Neural crest cell (in vitro differentiated cells): ENCODE measurements around the gene CAT. TPM values are rescaled to one million over a fixed set of nuclear protein-coding genes. Genes with fewer than 3 reads are reported as not detected.

Experiments used
- DNase-seq: peaks from one replicate; pipeline ENCODE4 v3.0.0; 2021; ENCODE audit warnings: low read depth, mixed read lengths, low spot score
- H3K27ac Mint-ChIP-seq: one replicate; pipeline ENCODE4 v1.8.0; 2021; ENCODE audit warnings: mild to moderate bottlenecking, mixed read lengths; ENCODE audit not compliant: unreplicated experiment
- H3K27me3 Mint-ChIP-seq: 2 replicates; pipeline ENCODE4 v1.8.0; 2021; ENCODE audit warnings: low read depth, mild to moderate bottlenecking, mixed read lengths
- H3K36me3 Mint-ChIP-seq: 2 replicates; pipeline ENCODE4 v1.8.0; 2021; ENCODE audit warnings: low read depth, mild to moderate bottlenecking, mixed read lengths
- H3K4me1 Mint-ChIP-seq: 2 replicates; pipeline ENCODE4 v1.8.0; 2021; ENCODE audit warnings: mixed read lengths
- H3K4me3 Mint-ChIP-seq: one replicate; pipeline ENCODE4 v1.8.0; 2021; ENCODE audit warnings: mild to moderate bottlenecking, mixed read lengths
- H3K9me3 Mint-ChIP-seq: 2 replicates; pipeline ENCODE4 v1.8.0; 2021; ENCODE audit warnings: mixed read lengths
- total RNA-seq: library from RNA; stranded (reverse); gene quantifications from 2 replicates; pipeline ENCODE4 v1.2.1, GENCODE V29; 2021
- TF ChIP-seq, protein P1 (sequence below): fragments of 200-600 bp; sonication (generic); conservative IDR thresholded peaks from 2 replicates; pipeline ENCODE4 v1.5.0; 2021; ENCODE audit warnings: antibody characterized with exemption, mild to moderate bottlenecking

CAT gene
- total RNA-seq, 1 donor from 2014 or later, result 30.6 TPM

DNA sequence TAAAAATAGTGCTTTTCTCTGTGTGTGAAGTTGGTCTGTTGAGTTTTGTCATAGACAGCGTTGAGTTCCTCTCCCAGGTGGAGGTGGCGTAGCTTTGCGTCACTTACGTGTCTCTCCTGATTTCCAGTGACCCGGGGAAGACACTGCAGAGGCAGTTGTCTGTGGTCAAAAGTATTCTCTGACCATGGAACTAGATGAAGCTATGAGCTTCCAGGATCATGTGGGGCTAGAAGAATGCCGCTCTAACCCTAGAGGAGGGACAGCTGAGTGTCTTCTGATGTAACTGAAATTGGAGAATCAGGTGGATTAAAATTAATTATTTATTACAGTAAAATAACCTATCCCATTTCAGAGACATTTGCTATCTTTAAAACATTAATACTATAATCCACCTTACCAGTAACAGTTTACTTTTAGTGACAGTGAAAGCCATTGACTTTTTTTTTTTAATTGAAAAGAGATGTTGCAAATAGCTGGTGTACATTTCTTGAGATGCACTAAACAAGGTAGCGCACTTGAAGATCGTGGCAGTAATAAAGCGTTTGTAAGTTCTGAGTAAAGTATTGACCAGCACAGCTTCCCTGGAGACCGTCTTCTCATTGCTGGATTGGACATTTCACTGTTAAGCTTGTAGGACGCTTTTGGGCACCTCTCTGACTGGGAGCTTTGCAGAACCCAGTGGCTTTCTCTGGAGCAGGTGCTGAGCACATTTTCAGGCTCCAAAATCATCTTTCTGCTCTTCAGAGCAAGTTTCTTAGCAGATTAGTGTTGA lies 9.7 kb downstream of the CAT start:
- peaks cover 11% of the 10 kb centered on the region for H3K36me3 Mint-ChIP-seq
- no peak overlapping the region for H3K27ac Mint-ChIP-seq
- TF ChIP-seq, protein P1, sequence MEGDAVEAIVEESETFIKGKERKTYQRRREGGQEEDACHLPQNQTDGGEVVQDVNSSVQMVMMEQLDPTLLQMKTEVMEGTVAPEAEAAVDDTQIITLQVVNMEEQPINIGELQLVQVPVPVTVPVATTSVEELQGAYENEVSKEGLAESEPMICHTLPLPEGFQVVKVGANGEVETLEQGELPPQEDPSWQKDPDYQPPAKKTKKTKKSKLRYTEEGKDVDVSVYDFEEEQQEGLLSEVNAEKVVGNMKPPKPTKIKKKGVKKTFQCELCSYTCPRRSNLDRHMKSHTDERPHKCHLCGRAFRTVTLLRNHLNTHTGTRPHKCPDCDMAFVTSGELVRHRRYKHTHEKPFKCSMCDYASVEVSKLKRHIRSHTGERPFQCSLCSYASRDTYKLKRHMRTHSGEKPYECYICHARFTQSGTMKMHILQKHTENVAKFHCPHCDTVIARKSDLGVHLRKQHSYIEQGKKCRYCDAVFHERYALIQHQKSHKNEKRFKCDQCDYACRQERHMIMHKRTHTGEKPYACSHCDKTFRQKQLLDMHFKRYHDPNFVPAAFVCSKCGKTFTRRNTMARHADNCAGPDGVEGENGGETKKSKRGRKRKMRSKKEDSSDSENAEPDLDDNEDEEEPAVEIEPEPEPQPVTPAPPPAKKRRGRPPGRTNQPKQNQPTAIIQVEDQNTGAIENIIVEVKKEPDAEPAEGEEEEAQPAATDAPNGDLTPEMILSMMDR, result no peak
- H3K4me3 Mint-ChIP-seq, result no peak overlapping the region
- DNase-seq, result no peak
- no peaks in the 10 kb centered on the region for H3K9me3 Mint-ChIP-seq
- peaks cover 5% of the 10 kb centered on the region for H3K4me1 Mint-ChIP-seq
- no peaks in the 10 kb centered on the region for H3K27me3 Mint-ChIP-seq

GRCh38 chr11:34449013-34449412 lies 10.3 kb downstream of the CAT start:
- Mint-ChIP-seq H3K27me3 (no peaks in the 10 kb centered on the region), H3K4me3 (no peak overlapping the region), H3K27ac (no peak overlapping the region), H3K36me3 (peaks cover 11% of the 10 kb centered on the region), H3K4me1 (peaks cover 5% of the 10 kb centered on the region), H3K9me3 (no peaks in the 10 kb centered on the region)
- no peak for DNase-seq
- TF ChIP-seq, protein P1, result no peak

DNA sequence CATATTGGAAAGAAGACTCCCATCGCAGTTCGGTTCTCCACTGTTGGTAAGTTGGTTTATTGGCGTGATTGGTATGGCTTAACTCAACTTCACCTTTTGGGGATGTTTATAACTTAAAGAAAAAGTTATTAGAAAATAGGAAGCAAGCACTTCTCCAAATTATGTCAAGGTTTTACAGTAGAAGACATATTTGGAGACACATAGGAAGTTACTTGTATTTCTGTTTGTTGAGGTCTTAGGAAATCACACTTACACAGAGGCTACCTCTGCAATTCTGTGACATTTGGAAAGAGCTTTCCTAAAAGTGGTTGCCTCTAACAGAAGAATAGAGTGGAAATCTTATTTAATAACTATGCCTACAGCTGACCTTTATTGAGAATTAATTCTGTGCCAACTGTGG lies 12.3 kb downstream of the CAT start:
- no peak for DNase-seq
- TF ChIP-seq, protein P1, result no peak
- Mint-ChIP-seq H3K4me3 (no peak overlapping the region), H3K27ac (no peak overlapping the region), H3K4me1 (peaks cover 5% of the 10 kb centered on the region), H3K9me3 (no peaks in the 10 kb centered on the region), H3K36me3 (peaks cover 14% of the 10 kb centered on the region), H3K27me3 (no peaks in the 10 kb centered on the region)

DNA sequence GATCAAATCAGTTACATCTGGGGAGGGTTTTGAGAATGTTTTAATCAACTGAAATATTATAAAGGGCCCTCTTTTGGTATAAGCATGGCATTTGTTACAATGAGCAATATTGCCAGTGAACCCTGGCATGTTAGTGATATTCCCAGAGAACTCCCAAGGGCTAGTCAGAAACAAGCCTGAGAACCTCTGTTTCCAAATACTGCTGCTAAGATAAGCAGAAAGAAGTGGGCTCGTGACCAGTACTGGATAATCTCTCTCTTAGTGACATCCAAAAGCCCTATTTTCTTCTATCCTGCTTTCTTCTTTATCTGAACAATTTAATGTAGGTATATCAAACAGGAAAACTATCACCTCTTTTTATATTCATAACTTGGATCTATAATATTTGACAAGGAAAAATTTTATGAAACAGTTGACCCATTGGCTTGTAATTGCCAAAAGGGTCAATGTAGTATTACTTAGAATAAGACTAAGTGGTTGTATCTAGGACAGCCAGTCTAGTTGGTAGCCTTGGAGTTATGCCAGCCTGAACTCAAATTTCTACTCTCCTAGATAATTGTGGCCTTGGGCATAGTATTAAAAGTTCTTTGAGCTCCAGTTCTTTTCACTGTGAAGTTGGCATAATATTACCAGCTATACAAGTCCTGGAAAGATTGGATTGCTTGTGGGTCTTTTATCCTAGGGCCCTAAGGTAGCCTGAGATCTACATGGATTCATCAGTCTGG lies 15.7 kb downstream of the CAT start:
- no peak overlapping the region for H3K4me3 Mint-ChIP-seq
- no peaks in the 10 kb centered on the region for H3K9me3 Mint-ChIP-seq
- no peak for DNase-seq
- TF ChIP-seq, protein P1, result no peak
- H3K27me3 Mint-ChIP-seq, result no peaks in the 10 kb centered on the region
- peaks cover 27% of the 10 kb centered on the region for H3K36me3 Mint-ChIP-seq
- no peaks in the 10 kb centered on the region for H3K4me1 Mint-ChIP-seq
- no peak overlapping the region for H3K27ac Mint-ChIP-seq

GRCh38 chr11:34457607-34458006 lies 18.9 kb downstream of the CAT start:
- TF ChIP-seq, protein P1, result no peak
- Mint-ChIP-seq H3K36me3 (peaks cover 24% of the 10 kb centered on the region), H3K9me3 (no peaks in the 10 kb centered on the region), H3K4me1 (peaks cover 2% of the 10 kb centered on the region), H3K4me3 (no peak overlapping the region), H3K27me3 (no peaks in the 10 kb centered on the region), H3K27ac (no peak overlapping the region)
- no peak for DNase-seq
